Esophagus (tissue), 2 donors: ENCODE results near the gene CIB1. TPM values are rescaled to one million over a fixed set of nuclear protein-coding genes. Genes with fewer than 3 reads are reported as not detected.

Experiments
- H3K27ac ChIP-seq, 2 donors: one replicate each; pipeline ENCODE4 v1.5.1; 2013; ENCODE audit warnings: low read depth in 2 of 2, mild to moderate bottlenecking in 2 of 2, inconsistent platforms in 1 of 2, low read length in 1 of 2, moderate library complexity in 1 of 2
- H3K27me3 ChIP-seq, 2 donors: one replicate each; pipeline ENCODE4 v1.6.1; 2013; ENCODE audit warnings: low read length in 2 of 2, control low read depth in 1 of 2, mild to moderate bottlenecking in 1 of 2; ENCODE audit not compliant: insufficient read depth in 2 of 2, control insufficient read depth in 1 of 2
- H3K36me3 ChIP-seq, 2 donors: one replicate each; pipeline ENCODE4 v1.6.1; 2013; ENCODE audit warnings: low read length in 1 of 2; ENCODE audit not compliant: control insufficient read depth in 2 of 2, insufficient read depth in 2 of 2
- H3K4me1 ChIP-seq, 2 donors: one replicate each; pipeline ENCODE4 v1.6.1; 2013; ENCODE audit warnings: low read length in 1 of 2; ENCODE audit not compliant: control insufficient read depth in 2 of 2, insufficient read depth in 2 of 2
- H3K4me3 ChIP-seq, 2 donors: one replicate each; pipeline ENCODE4 v1.5.1; 2013; ENCODE audit warnings: low read length in 2 of 2, mild to moderate bottlenecking in 2 of 2, low read depth in 1 of 2, moderate library complexity in 1 of 2
- H3K9me3 ChIP-seq, 2 donors: one replicate each; pipeline ENCODE4 v1.6.1; 2013; ENCODE audit warnings: mild to moderate bottlenecking in 2 of 2, low read depth in 1 of 2, low read length in 1 of 2, moderate library complexity in 1 of 2; ENCODE audit not compliant: control insufficient read depth in 2 of 2, insufficient read depth in 1 of 2
- WGBS, 2 donors: extraction: QIAGEN DNeasy Blood & Tissue Kit; methylation state at CpG; one replicate each; pipeline ENCODE4 v1.1.7; 2013; 5-methylcytosine and 5-hydroxymethylcytosine counted together
- polyA plus RNA-seq, 2 donors: library from polyadenylated mRNA; stranded (reverse); fragments of 200-250 nt; gene quantifications; one replicate each; pipeline ENCODE4 v1.2.3, GENCODE V29; 2013
- donor health status: healthy with polysubstance abuse.
- donor health status: Bipolar disorder and iron deficiency.

Gene CIB1
- polyA plus RNA-seq, 2 donors = 88.5 to 121 TPM

GRCh38 chr15:90243943-90244639 is 10.3 kb upstream of the CIB1 start:
- H3K4me1 ChIP-seq = no peaks in the 10 kb centered on the region
- no peaks in the 10 kb centered on the region for H3K9me3 ChIP-seq
- H3K36me3 ChIP-seq = peaks cover 0 to 7% of the 10 kb centered on the region in 2 donors
- WGBS, 2 donors = 80 to 85% methylated on average over 10 of the region's 10 CpGs
- H3K27ac ChIP-seq = no peak overlapping the region
- H3K27me3 ChIP-seq = no peaks in the 10 kb centered on the region
- H3K4me3 ChIP-seq = no peak overlapping the region

- no peak overlapping the region for H3K4me3 ChIP-seq
- 81 to 85% methylated on average over 22 of the region's 22 CpGs for WGBS, 2 donors
Observed at GRCh38 chr15:90241343-90242192, 7.8 kb upstream of the CIB1 start.

GRCh38 chr15:90240856-90241255 is 7.1 kb upstream of the CIB1 start:
- Histone ChIP-seq H3K27ac (no peak overlapping the region), H3K4me3 (no peak overlapping the region), H3K27me3 (no peaks in the 10 kb centered on the region), H3K4me1 (no peaks in the 10 kb centered on the region), H3K36me3 (peaks cover 0 to 12% of the 10 kb centered on the region in 2 donors), H3K9me3 (no peaks in the 10 kb centered on the region)
- 88 to 89% methylated on average over 8 of the region's 8 CpGs for WGBS, 2 donors

More at GRCh38 chr15:90241343-90242192, 7.8 kb upstream of the CIB1 start:
- Histone ChIP-seq H3K4me1 (no peaks in the 10 kb centered on the region), H3K27me3 (no peaks in the 10 kb centered on the region), H3K27ac (no peak overlapping the region), H3K36me3 (peaks cover 0 to 12% of the 10 kb centered on the region in 2 donors), H3K9me3 (no peaks in the 10 kb centered on the region)

- no peaks in the 10 kb centered on the region for H3K9me3 ChIP-seq
- H3K36me3 ChIP-seq = peaks cover 0 to 12% of the 10 kb centered on the region in 2 donors
- H3K27ac ChIP-seq = no peak overlapping the region
- H3K4me1 ChIP-seq = no peaks in the 10 kb centered on the region
- H3K4me3 ChIP-seq = no peak overlapping the region
- 74 to 75% methylated on average over 3 of the region's 3 CpGs for WGBS, 2 donors
- no peaks in the 10 kb centered on the region for H3K27me3 ChIP-seq
Observed at GRCh38 chr15:90239371-90239770, 5.6 kb upstream of the CIB1 start.

GRCh38 chr15:90234096-90234988 is 601 bp upstream of the CIB1 start, which contains the start of gene GDPGP1:
TSS of gene GDPGP1 (plus strand) at chr15:90234209. CDS start at chr15:90240909, 6,700 bp downstream.
- H3K27ac ChIP-seq = peak within 1 kb of the TSS; percentile 94 to 98
- no peaks in the 10 kb centered on the region for H3K27me3 ChIP-seq
- H3K4me1 ChIP-seq = peaks cover 4 to 23% of the 10 kb centered on the region in 2 donors
- WGBS, 2 donors = 2 to 4% methylated on average over 49 of the region's 49 CpGs
- no peaks in the 10 kb centered on the region for H3K9me3 ChIP-seq
- H3K36me3 ChIP-seq = peaks cover 0 to 13% of the 10 kb centered on the region in 2 donors
- peak within 1 kb of the TSS; percentile 60 to 74 for H3K4me3 ChIP-seq

- H3K4me1 ChIP-seq = peaks cover 4 to 28% of the 10 kb centered on the region in 2 donors
- H3K4me3 ChIP-seq = peak overlapping the region; percentile 60 to 74
- WGBS, 2 donors = 3 to 9% methylated on average over 9 of the region's 9 CpGs
- H3K9me3 ChIP-seq = no peaks in the 10 kb centered on the region
- H3K36me3 ChIP-seq = peaks cover 5 to 23% of the 10 kb centered on the region in 2 donors
- H3K27me3 ChIP-seq = no peaks in the 10 kb centered on the region
- peak overlapping the region; percentile 94 to 98 for H3K27ac ChIP-seq
Observed at GRCh38 chr15:90232941-90233386, 777 bp downstream of the CIB1 start.

- H3K36me3 ChIP-seq = peaks cover 5 to 28% of the 10 kb centered on the region in 2 donors
- H3K4me3 ChIP-seq = peak overlapping the region in 1 of 2 donors; percentile 60
- H3K27me3 ChIP-seq = no peaks in the 10 kb centered on the region
- peak overlapping the region; percentile 94 to 98 for H3K27ac ChIP-seq
- WGBS, 2 donors = 68 to 71% methylated on average over 13 of the region's 13 CpGs
- H3K4me1 ChIP-seq = peaks cover 4 to 28% of the 10 kb centered on the region in 2 donors
- H3K9me3 ChIP-seq = no peaks in the 10 kb centered on the region
Observed at GRCh38 chr15:90232196-90232595, 1.5 kb downstream of the CIB1 start.

- peaks cover 5 to 33% of the 10 kb centered on the region in 2 donors for H3K36me3 ChIP-seq
- H3K9me3 ChIP-seq = no peaks in the 10 kb centered on the region
- 39 to 42% methylated on average over 27 of the region's 27 CpGs for WGBS, 2 donors
- H3K4me1 ChIP-seq = peaks cover 4 to 28% of the 10 kb centered on the region in 2 donors
- no peak overlapping the region for H3K4me3 ChIP-seq
- H3K27ac ChIP-seq = peak overlapping the region; percentile 94 to 98
- H3K27me3 ChIP-seq = no peaks in the 10 kb centered on the region
Observed at GRCh38 chr15:90231028-90232017, 2.4 kb downstream of the CIB1 start.
